Adrenal gland (tissue), 12 donors: ENCODE results near the gene NOVA1. TPM values are rescaled to one million over a fixed set of nuclear protein-coding genes. Genes with fewer than 3 reads are reported as not detected.

ENCODE experiments used
- DNase-seq, 7 donors: peaks; one replicate each; pipeline ENCODE4 v3.0.0-alpha.2; 2019 to 2020
- H3K27ac ChIP-seq, 5 donors: fragments of 200-600 bp; sonication (generic) in 4 of 5; 1 replicate in 3 of 5; 2 replicates in 2 of 5; pipeline versions ENCODE4 v1.5.1 to v1.8.0; 2016 to 2020; ENCODE audit warnings: mild to moderate bottlenecking in 1 of 5
- H3K27me3 ChIP-seq: fragments of 200-600 bp; 2 replicates; pipeline ENCODE4 v1.8.0; 2021
- H3K36me3 ChIP-seq, 2 donors: fragments of 200-600 bp; replicated peaks in 1 of 2; 1 replicate in 1 of 2; 2 replicates in 1 of 2; pipeline versions ENCODE4 v1.5.1 to v1.8.0; 2018 to 2022
- H3K4me1 ChIP-seq, 2 donors: fragments of 200-600 bp; replicated peaks in 1 of 2; 1 replicate in 1 of 2; 2 replicates in 1 of 2; pipeline versions ENCODE4 v1.5.1 to v1.8.0; 2018 to 2021
- H3K4me3 ChIP-seq, 4 donors: fragments of 200-600 bp; sonication (generic) in 3 of 4; one replicate each; pipeline ENCODE4 v1.5.1; 2016 to 2018
- H3K9me3 ChIP-seq, 3 donors: fragments of 200-600 bp; sonication (generic) in 1 of 3; replicated peaks in 1 of 3; 1 replicate in 2 of 3; 2 replicates in 1 of 3; pipeline versions ENCODE4 v1.5.1 to v1.8.0; 2016 to 2021
- POLR2A ChIP-seq, 2 donors: fragments of 450-650 bp; IDR thresholded peaks; one replicate each; pipeline ENCODE4 v1.6.1; 2017; ENCODE audit warnings: antibody characterized with exemption in 2 of 2, mild to moderate bottlenecking in 2 of 2, moderate library complexity in 1 of 2
- whole genome bisulfite sequencing, 4 donors: extraction: QIAGEN DNeasy Blood & Tissue Kit in 2 of 4; methylation state at CpG; one replicate each; pipeline versions ENCODE4 v1.1.5 to v1.1.7; 2013 to 2017; 5-methylcytosine and 5-hydroxymethylcytosine counted together
- intact Hi-C, 2 donors: fragments of 100-400 bp; cut with DNase I; formaldehyde crosslinking; loops; one replicate each; pipeline versions ENCODE4 v1.14.1 to v1.15.0; 2022 to 2023
- polyA plus RNA-seq, 3 donors: library from polyadenylated mRNA; stranded (reverse); fragments of 200-250 nt in 2 of 3; fragments of 350-450 nt in 1 of 3; fragmentation: Illumina TruSeq in 1 of 3; extraction: RNeasy Lipid Tissue Mini Kit (QIAGEN cat#74804) in 1 of 3; gene quantifications; one replicate each; pipeline ENCODE4 v1.2.3, GENCODE V29; 2013 to 2014
- total RNA-seq, 9 donors: library from RNA; depleted of rRNA in 4 of 9; stranded (reverse); fragments of >200 nt in 4 of 9; fragments of 120-200 nt in 1 of 9; fragmentation: NEBNext Ultra II Directional in 1 of 9; extraction: Animal tissue kit (Norgen Biotek cat#: 25700) in 1 of 9; gene quantifications; one replicate each; pipeline versions ENCODE4 v1.1.0 to v1.2.4, GENCODE V29; 2013 to 2023
- TF ChIP-seq, protein P1 (sequence below), 6 experiments: fragments of 450-650 bp in 4 of 6; fragments of 200-600 bp in 2 of 6; sonication (generic) in 1 of 6; IDR thresholded peaks; 1 replicate in 5 of 6; 2 replicates in 1 of 6; pipeline versions ENCODE4 v1.5.1 to v1.8.0; 2016 to 2021; ENCODE audit warnings: antibody characterized with exemption in 6 of 6, mild to moderate bottlenecking in 2 of 6, moderate library complexity in 1 of 6
- donor health status: healthy with polysubstance abuse.
- donor health status: Bipolar disorder and iron deficiency.
- donor health status: DM: yes; HTN: yes; CAD: no.
- donor health status: DM: no; HTN: no; CAD: no.
- donor health status: DM: no; HTN: no; CAD: no.
- donor health status: DM: yes; HTN: yes; CAD: no.

Gene NOVA1
- total and polyA plus RNA-seq, 12 donors = 0.69 to 16.6 (median 4.4) TPM

DNA sequence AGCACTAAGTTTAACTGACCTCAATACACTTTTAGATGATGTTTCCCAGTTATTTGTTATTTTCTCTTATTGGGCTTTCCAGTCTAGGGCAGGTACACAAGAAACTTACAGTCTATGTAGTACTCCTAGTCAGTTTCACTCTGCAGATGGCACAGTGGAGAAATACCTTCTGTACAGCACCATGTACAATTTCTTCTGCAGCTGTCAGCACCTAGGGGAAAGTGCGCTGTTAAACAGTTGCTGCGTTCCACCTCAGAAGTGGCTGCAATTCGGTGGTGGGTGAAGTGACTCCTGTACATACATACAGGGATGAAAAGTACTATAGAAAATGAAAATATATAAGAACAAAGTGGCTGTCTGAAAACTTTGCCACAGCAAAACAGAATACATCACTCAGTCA lies 48.3 kb downstream of the NOVA1 start:
- 84 to 92% (median 88%) methylated on average over 3 of the region's 3 CpGs for WGBS, 4 donors
- TF ChIP-seq, protein P1, sequence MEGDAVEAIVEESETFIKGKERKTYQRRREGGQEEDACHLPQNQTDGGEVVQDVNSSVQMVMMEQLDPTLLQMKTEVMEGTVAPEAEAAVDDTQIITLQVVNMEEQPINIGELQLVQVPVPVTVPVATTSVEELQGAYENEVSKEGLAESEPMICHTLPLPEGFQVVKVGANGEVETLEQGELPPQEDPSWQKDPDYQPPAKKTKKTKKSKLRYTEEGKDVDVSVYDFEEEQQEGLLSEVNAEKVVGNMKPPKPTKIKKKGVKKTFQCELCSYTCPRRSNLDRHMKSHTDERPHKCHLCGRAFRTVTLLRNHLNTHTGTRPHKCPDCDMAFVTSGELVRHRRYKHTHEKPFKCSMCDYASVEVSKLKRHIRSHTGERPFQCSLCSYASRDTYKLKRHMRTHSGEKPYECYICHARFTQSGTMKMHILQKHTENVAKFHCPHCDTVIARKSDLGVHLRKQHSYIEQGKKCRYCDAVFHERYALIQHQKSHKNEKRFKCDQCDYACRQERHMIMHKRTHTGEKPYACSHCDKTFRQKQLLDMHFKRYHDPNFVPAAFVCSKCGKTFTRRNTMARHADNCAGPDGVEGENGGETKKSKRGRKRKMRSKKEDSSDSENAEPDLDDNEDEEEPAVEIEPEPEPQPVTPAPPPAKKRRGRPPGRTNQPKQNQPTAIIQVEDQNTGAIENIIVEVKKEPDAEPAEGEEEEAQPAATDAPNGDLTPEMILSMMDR (IDR thresholded peaks at IDR 0.05) = no peak
- H3K4me3 ChIP-seq = no peak overlapping the region
- intact Hi-C loops = no loop called here
- no peaks in the 10 kb centered on the region for H3K27me3 ChIP-seq
- no peaks in the 10 kb centered on the region for H3K9me3 ChIP-seq
- H3K36me3 ChIP-seq = no peaks in the 10 kb centered on the region
- no peak overlapping the region for H3K27ac ChIP-seq
- DNase-seq = no peak
- H3K4me1 ChIP-seq = no peaks in the 10 kb centered on the region

DNA sequence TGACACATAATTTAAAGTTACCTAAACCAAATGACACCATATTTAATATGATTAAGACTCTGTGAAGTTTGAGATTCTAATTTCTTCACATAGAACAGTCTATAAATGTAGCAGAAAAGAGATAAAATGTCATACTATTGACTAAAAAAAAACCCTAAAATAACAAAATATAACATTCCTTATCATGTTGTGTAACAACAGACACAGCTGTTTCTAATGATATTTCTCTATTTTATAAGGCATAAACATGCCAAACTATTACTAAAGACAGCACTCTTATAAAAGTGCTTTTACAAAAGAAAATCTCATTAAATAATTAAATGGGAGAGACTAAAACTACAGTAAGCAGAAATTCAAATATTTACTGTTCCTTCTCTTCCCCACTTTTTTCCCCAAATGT lies 49.4 kb downstream of the NOVA1 start:
- TF ChIP-seq POLR2A (IDR thresholded peaks at IDR 0.05) = no peak
- TF ChIP-seq, protein P1 (IDR thresholded peaks at IDR 0.05) = no peak
- no peak overlapping the region for H3K27ac ChIP-seq
- H3K4me3 ChIP-seq = no peak overlapping the region
- H3K9me3 ChIP-seq = no peaks in the 10 kb centered on the region
- intact Hi-C loops = no loop called here
- no peaks in the 10 kb centered on the region for H3K27me3 ChIP-seq
- H3K4me1 ChIP-seq = no peaks in the 10 kb centered on the region
- no peaks in the 10 kb centered on the region for H3K36me3 ChIP-seq
- no peak for DNase-seq

DNA sequence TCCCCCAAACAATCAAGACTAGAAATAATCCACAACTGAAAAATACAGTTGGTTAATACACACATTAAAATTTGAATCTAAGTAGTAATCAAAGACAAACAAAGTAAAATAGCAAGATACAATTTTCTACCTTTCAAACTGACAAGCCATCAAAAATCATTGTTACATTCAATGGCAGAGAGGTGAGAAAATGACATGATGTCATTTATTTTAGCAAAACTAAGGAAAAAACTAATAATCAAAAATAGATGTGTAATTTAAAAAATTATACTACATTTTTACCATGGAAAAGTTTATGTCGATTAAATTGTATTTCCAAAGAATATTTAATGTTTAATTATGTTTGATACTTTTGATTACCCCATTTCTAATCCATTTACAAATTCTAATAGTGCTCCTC lies 59.7 kb downstream of the NOVA1 start:
- DNase-seq = no peak
- Histone ChIP-seq H3K36me3 (no peaks in the 10 kb centered on the region), H3K9me3 (no peaks in the 10 kb centered on the region), H3K4me3 (no peak overlapping the region), H3K4me1 (no peaks in the 10 kb centered on the region), H3K27ac (no peak overlapping the region), H3K27me3 (no peaks in the 10 kb centered on the region)
- TF ChIP-seq, protein P1 (IDR thresholded peaks at IDR 0.05) = no peak
- TF ChIP-seq POLR2A (IDR thresholded peaks at IDR 0.05) = no peak
- WGBS, 4 donors = 75 to 87% (median 83%) methylated on average over 1 of the region's 1 CpG
- intact Hi-C loops = no loop called here

DNA sequence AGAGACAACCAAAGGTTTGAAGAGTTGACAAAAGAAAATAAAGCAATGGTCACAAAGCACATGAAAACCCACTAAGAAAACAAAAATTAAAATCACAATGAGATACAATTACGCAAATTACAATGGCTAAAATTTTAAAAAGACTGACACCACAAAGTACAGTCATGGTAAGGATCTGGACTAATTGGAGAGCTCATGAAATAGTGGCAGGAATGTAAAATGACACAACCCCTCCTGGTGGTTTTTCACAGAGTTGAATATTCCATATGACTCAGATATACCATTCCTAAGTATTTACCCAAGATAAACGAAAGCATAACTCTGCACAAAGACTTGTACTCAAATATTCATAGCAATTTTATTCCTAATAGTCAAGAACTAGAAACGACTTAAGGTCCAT lies 65.9 kb downstream of the NOVA1 start:
- H3K4me1 ChIP-seq = no peaks in the 10 kb centered on the region
- intact Hi-C loops = no loop called here
- H3K36me3 ChIP-seq = no peaks in the 10 kb centered on the region
- H3K27me3 ChIP-seq = no peaks in the 10 kb centered on the region
- DNase-seq = no peak
- no peaks in the 10 kb centered on the region for H3K9me3 ChIP-seq
- no peak overlapping the region for H3K4me3 ChIP-seq
- TF ChIP-seq, protein P1 (IDR thresholded peaks at IDR 0.05) = no peak
- H3K27ac ChIP-seq = no peak overlapping the region
- WGBS, 4 donors = 71 to 88% (median 79%) methylated on average over 3 of the region's 3 CpGs
